K562 (cell line): ENCODE data around the gene TMCO4. TPM values are rescaled to one million over a fixed set of nuclear protein-coding genes. Genes with fewer than 3 reads are reported as not detected.

Experiments
- ATF3 ChIP-seq, 2 experiments: fragments of 450-650 bp in 1 of 2; sonication (generic) in 1 of 2; formaldehyde crosslinking in 1 of 2; IDR thresholded peaks in 1 of 2; conservative IDR thresholded peaks in 1 of 2; 2 replicates each; pipeline versions ENCODE4 v1.6.1 to v1.8.1; 2016 to 2023; ENCODE audit warnings: mild to moderate bottlenecking in 2 of 2, moderate library complexity in 2 of 2, inconsistent platforms in 1 of 2, missing genetic modification reagents in 1 of 2
- DNMT1 ChIP-seq: fragments of 450-650 bp; IDR thresholded peaks from 2 replicates; pipeline ENCODE4 v1.6.1; 2016; ENCODE audit warnings: antibody characterized with exemption, mild to moderate bottlenecking
- FOXA3 ChIP-seq, 2 experiments: fragments of 450-650 bp in 1 of 2; sonication (generic) in 1 of 2; formaldehyde crosslinking; IDR thresholded peaks in 1 of 2; conservative IDR thresholded peaks in 1 of 2; 2 replicates each; pipeline versions ENCODE4 v1.4.0 to v1.8.0; 2020 to 2022; ENCODE audit warnings: mild to moderate bottlenecking in 2 of 2, missing genetic modification reagents in 1 of 2
- GATAD2B ChIP-seq: fragments of 450-650 bp; IDR thresholded peaks from 2 replicates; pipeline ENCODE4 v1.6.1; 2017; ENCODE audit warnings: mild to moderate bottlenecking, borderline replicate concordance
- HNRNPUL1 ChIP-seq: fragments of 200-400 bp; formaldehyde crosslinking; IDR thresholded peaks from 2 replicates; pipeline ENCODE4 v1.6.1; 2017; ENCODE audit warnings: low read length
- MAFG ChIP-seq: fragments of 450-650 bp; conservative IDR thresholded peaks from 2 replicates; pipeline ENCODE4 v1.6.1; 2016; ENCODE audit warnings: missing genetic modification characterization, missing compliant biosample characterization
- MED1 ChIP-seq: sonication (generic); formaldehyde crosslinking; IDR thresholded peaks from 2 replicates; pipeline ENCODE4 v1.8.1; 2023; ENCODE audit warnings: missing genetic modification reagents, borderline replicate concordance
- PRMT5 ChIP-seq: sonication (generic); formaldehyde crosslinking; IDR thresholded peaks from 2 replicates; pipeline ENCODE4 v1.5.0; 2020; ENCODE audit warnings: missing genetic modification reagents
- SFPQ ChIP-seq: fragments of 200-400 bp; formaldehyde crosslinking; IDR thresholded peaks from 2 replicates; pipeline ENCODE4 v1.6.1; 2017; ENCODE audit warnings: mild to moderate bottlenecking, low read depth, low read length, moderate library complexity
- TAF7 ChIP-seq: fragments of 450-650 bp; IDR thresholded peaks from 2 replicates; pipeline ENCODE4 v1.6.1; 2016; ENCODE audit warnings: missing genetic modification characterization, missing compliant biosample characterization
- TARDBP ChIP-seq: fragments of 450-650 bp; IDR thresholded peaks from 2 replicates; pipeline ENCODE4 v1.6.1; 2016
- TBL1XR1 ChIP-seq, 2 experiments: IDR thresholded peaks; 2 replicates each; pipeline ENCODE4 v1.6.1; 2012; ENCODE audit warnings: improper control_type of control experiment in 2 of 2, low read length in 2 of 2, mild to moderate bottlenecking in 1 of 2
- TRIM24 ChIP-seq, 2 experiments: fragments of 450-650 bp; IDR thresholded peaks; 2 replicates each; pipeline ENCODE4 v1.6.1; 2016
- ZFX ChIP-seq: sonication (generic); formaldehyde crosslinking; IDR thresholded peaks from 2 replicates; pipeline ENCODE4 v1.8.0; 2022; ENCODE audit warnings: mild to moderate bottlenecking, missing genetic modification reagents, moderate library complexity
- ZKSCAN1 ChIP-seq: fragments of 150-350 bp; IDR thresholded peaks from 2 replicates; pipeline ENCODE4 v1.6.1; 2016; ENCODE audit warnings: low read depth, low read length
- ZNF445 ChIP-seq: fragments of 250-450 bp; sonication (Bioruptor Pico); IDR thresholded peaks from 2 replicates; pipeline ENCODE4 v1.4.0; 2020; ENCODE audit warnings: low read depth, mild to moderate bottlenecking, moderate library complexity
- polyA plus RNA-seq, 8 experiments: library from polyadenylated mRNA; depleted of rRNA in 4 of 8; stranded (reverse) in 5 of 8; unstranded in 3 of 8; fragments of >200 nt; fragmentation: Nextera tagmentation in 2 of 8; fragmentation: Illumina TruSeq in 1 of 8; extraction: Ambion mirVana in 2 of 8; extraction: Trizol in 1 of 8; gene quantifications; 2 replicates each; pipeline versions ENCODE4 v1.2.1 to v1.2.3, GENCODE V29; 2011 to 2014; ENCODE audit warnings: inconsistent platforms in 1 of 8, missing spikeins in 1 of 8
- total RNA-seq, 7 experiments: library from RNA; depleted of rRNA in 6 of 7; stranded (reverse); fragments of >200 nt in 6 of 7; fragmentation: Illumina TruSeq in 2 of 7; extraction: Trizol in 2 of 7; gene quantifications; 2 replicates each; pipeline versions ENCODE4 v1.2.1 to v1.2.3, GENCODE V29; 2011 to 2021; ENCODE audit warnings: low replicate concordance in 1 of 7
- TF ChIP-seq, protein P1 (sequence below), 2 experiments: IDR thresholded peaks; 2 replicates each; pipeline ENCODE4 v1.6.1; 2012; ENCODE audit warnings: improper control_type of control experiment in 2 of 2, low read depth in 2 of 2, low read length in 2 of 2, borderline replicate concordance in 1 of 2
- TF ChIP-seq, protein P2 (sequence below): IDR thresholded peaks from 3 replicates; pipeline ENCODE4 v1.6.1; 2011; ENCODE audit warnings: borderline replicate concordance, mild to moderate bottlenecking; ENCODE audit not compliant: insufficient read length, insufficient read depth
- TF ChIP-seq, protein P3 (sequence below): fragments of 250-450 bp; sonication (Bioruptor Pico); IDR thresholded peaks from 2 replicates; pipeline ENCODE4 v1.6.1; 2021; ENCODE audit warnings: mild to moderate bottlenecking

Gene TMCO4
- total and polyA plus RNA-seq, 9 of the 15 experiments (the other 6 are each of a cell fraction or from before 2014, with no cell fraction given) = 0.06 to 2.1 (median 1.2) TPM

DNA sequence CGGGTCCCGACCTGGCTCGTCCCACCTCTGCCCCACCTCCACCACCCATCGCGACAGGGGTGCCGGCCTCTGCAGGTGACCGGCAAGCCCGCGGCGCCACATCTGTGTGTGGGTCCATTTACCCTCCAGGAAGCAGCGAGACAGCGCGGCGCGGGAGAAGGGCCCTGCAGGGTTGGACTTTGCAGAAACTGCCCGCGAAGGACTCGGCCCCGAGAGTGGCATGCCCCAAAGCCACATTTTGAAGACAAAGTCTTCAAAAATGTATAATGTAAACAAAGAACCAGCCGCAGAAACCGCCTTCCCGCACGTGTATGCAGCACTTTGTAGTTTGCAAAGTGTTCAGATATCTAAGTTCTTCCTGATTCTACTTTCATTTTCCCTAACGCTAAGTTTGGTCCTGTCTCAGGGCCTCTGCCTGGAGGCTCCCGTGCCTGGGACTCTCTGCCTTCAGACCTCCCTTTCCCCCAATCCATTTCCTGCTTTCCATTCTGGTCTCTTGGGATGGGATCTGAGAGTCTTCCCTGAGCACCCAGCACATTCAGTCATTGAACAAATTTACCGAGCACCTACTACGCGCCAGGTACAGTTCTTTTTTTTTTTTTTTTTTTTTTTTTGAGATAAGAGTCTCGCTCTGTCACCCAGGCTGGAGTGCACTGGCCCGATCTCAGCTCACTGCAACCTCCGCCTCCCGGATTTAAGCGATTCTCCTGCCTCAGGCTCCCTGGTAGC, 524 bp upstream of the TMCO4 start (continued):
- TF ChIP-seq, protein P1, sequence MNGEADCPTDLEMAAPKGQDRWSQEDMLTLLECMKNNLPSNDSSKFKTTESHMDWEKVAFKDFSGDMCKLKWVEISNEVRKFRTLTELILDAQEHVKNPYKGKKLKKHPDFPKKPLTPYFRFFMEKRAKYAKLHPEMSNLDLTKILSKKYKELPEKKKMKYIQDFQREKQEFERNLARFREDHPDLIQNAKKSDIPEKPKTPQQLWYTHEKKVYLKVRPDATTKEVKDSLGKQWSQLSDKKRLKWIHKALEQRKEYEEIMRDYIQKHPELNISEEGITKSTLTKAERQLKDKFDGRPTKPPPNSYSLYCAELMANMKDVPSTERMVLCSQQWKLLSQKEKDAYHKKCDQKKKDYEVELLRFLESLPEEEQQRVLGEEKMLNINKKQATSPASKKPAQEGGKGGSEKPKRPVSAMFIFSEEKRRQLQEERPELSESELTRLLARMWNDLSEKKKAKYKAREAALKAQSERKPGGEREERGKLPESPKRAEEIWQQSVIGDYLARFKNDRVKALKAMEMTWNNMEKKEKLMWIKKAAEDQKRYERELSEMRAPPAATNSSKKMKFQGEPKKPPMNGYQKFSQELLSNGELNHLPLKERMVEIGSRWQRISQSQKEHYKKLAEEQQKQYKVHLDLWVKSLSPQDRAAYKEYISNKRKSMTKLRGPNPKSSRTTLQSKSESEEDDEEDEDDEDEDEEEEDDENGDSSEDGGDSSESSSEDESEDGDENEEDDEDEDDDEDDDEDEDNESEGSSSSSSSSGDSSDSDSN (IDR thresholded peaks at IDR 0.05; ENCODE audit: borderline replicate concordance in 1 of 2, low read depth in 2 of 2, low read length in 2 of 2) = no peak
- TF ChIP-seq ATF3 (IDR thresholded peaks at IDR 0.05) = no peak
- no peak for TF ChIP-seq ATF3 (CRISPR knock-in tag; conservative IDR thresholded peaks at IDR 0.05)
- TF ChIP-seq GATAD2B = no peak
- TF ChIP-seq ZKSCAN1 = peak; percentile 96
- no peak for TF ChIP-seq TRIM24 (IDR thresholded peaks at IDR 0.05)
- TF ChIP-seq PRMT5 (CRISPR knock-in tag) = 0 out of 2 replicates have a peak, but pooled peaks have one; percentile 40
- no peak for TF ChIP-seq HNRNPUL1
- TF ChIP-seq DNMT1 = no peak
- TF ChIP-seq ZNF445 (CRISPR knock-in tag) = no peak
- no peak for TF ChIP-seq MED1 (CRISPR knock-in tag)
- TF ChIP-seq MAFG (tag) = no peak
- no peak for TF ChIP-seq TAF7 (tag)
- TF ChIP-seq FOXA3 (CRISPR knock-in tag; conservative IDR thresholded peaks at IDR 0.05 in 1 of 2, IDR thresholded peaks at IDR 0.05 in 1 of 2) = peak; percentile 63 to 88; a peak in 3 of 4 replicates
- TF ChIP-seq TBL1XR1 (IDR thresholded peaks at IDR 0.05; ENCODE audit: low read length in 2 of 2) = no peak
- TF ChIP-seq ZFX (CRISPR knock-in tag) = peak; percentile 34
- no peak for TF ChIP-seq TARDBP
- TF ChIP-seq, protein P2, sequence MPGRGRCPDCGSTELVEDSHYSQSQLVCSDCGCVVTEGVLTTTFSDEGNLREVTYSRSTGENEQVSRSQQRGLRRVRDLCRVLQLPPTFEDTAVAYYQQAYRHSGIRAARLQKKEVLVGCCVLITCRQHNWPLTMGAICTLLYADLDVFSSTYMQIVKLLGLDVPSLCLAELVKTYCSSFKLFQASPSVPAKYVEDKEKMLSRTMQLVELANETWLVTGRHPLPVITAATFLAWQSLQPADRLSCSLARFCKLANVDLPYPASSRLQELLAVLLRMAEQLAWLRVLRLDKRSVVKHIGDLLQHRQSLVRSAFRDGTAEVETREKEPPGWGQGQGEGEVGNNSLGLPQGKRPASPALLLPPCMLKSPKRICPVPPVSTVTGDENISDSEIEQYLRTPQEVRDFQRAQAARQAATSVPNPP = no peak
- no peak for TF ChIP-seq SFPQ
- TF ChIP-seq, protein P3, sequence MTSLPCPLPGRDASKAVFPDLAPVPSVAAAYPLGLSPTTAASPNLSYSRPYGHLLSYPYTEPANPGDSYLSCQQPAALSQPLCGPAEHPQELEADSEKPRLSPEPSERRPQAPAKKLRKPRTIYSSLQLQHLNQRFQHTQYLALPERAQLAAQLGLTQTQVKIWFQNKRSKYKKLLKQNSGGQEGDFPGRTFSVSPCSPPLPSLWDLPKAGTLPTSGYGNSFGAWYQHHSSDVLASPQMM (CRISPR knock-in tag) = no peak
